ENCODE results near the gene GABRP.
"Not testable (repeated sequence)": the region's sequence is repeated elsewhere in the genome, so short reads cannot be mapped to it uniquely, and the experiment has no call there.

The GABRP gene

GRCh38 chr5:170754508-170754907 is 29.0 kb upstream of the GABRP start:
- not testable (repeated sequence) for DNase-seq (ENCODE audit: low read depth in 2 of 2, low spot score in 1 of 2)

GRCh38 chr5:170755679-170756456 is 27.7 kb upstream of the GABRP start:
- DNase-seq (ENCODE audit: low read depth in 2 of 2, low spot score in 1 of 2) = no peak

GRCh38 chr5:170756691-170757090 is 26.8 kb upstream of the GABRP start:
- no peak for DNase-seq (ENCODE audit: low read depth in 2 of 2, low spot score in 1 of 2)

GRCh38 chr5:170757182-170757601 is 26.3 kb upstream of the GABRP start:
- DNase-seq (ENCODE audit: low read depth in 2 of 2, low spot score in 1 of 2) = no peak

GRCh38 chr5:170757669-170758068 is 25.9 kb upstream of the GABRP start:
- no peak for DNase-seq (ENCODE audit: low read depth in 2 of 2, low spot score in 1 of 2)

DNA sequence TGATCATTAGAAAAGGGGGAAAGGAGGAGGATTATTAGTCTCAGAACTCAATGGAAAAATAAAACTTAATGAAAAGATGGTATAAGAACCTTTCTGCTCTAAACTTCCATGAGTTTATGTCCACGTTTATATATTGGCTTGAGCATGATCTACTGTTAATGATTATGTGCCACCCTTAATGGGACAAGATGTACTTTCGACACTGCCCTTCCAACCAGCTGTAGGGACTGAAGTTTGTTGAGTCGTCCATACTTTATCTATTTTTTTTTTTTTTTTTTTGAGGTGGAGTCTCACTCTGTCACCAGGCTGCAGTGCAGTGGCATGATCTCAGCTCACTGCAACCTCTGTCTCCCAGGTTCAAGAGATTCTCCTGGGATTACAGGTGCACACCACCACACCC is 25.0 kb upstream of the GABRP start:
- no peak for DNase-seq (ENCODE audit: low read depth in 2 of 2, low spot score in 1 of 2)

GRCh38 chr5:170760113-170760512 is 23.4 kb upstream of the GABRP start:
- no peak for DNase-seq (ENCODE audit: low read depth in 2 of 2, low spot score in 1 of 2)

- no peak for DNase-seq (ENCODE audit: low read depth in 2 of 2, low spot score in 1 of 2)
These were observed 22.3 kb upstream of the GABRP start for GRCh38 chr5:170761048-170761707.

DNA sequence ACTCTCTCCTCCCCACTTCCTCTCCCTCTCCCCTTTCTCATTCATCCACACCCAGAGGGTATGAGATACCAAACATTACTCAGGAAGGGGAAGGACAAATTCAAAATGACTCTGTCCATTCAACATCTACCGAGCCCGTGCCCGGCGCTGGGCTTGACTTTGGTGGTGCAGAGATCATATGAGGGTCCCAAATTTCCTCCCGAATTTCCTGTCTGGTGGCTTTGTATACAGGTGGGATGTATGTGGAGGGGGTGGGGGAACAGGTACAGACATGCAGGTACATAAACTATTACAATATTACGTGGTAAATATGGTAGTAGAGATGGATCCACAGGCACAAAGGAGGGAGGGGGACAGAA is 21.8 kb upstream of the GABRP start:
- DNase-seq (ENCODE audit: low read depth in 2 of 2, low spot score in 1 of 2) = no peak

GRCh38 chr5:170762298-170762697 is 21.2 kb upstream of the GABRP start:
- not testable (repeated sequence) for DNase-seq (ENCODE audit: low read depth in 2 of 2, low spot score in 1 of 2)

DNA sequence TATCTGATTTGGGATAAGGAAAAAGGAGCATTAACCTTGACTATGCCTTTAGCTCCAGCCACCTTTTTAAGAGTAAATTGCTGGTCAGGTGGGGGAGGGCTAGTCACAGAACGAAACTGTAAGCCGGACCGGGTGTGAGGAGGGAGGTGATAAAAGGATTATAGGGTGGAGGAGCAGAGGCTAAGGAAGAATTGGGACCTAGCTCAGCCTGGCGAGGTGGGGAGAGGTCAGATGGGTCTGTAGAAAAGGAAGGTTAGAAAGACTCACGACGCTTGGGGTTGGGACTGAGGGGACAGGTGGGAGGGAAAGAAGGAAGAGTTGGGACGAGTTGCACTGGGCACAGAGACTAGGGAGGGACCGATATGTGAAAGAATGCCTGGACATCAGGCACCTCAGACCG is 17.7 kb upstream of the GABRP start:
- not testable (repeated sequence) for DNase-seq (ENCODE audit: low read depth in 2 of 2, low spot score in 1 of 2)

GRCh38 chr5:170769246-170769645 is 14.3 kb upstream of the GABRP start:
- no peak for DNase-seq (ENCODE audit: low read depth in 2 of 2, low spot score in 1 of 2)

DNA sequence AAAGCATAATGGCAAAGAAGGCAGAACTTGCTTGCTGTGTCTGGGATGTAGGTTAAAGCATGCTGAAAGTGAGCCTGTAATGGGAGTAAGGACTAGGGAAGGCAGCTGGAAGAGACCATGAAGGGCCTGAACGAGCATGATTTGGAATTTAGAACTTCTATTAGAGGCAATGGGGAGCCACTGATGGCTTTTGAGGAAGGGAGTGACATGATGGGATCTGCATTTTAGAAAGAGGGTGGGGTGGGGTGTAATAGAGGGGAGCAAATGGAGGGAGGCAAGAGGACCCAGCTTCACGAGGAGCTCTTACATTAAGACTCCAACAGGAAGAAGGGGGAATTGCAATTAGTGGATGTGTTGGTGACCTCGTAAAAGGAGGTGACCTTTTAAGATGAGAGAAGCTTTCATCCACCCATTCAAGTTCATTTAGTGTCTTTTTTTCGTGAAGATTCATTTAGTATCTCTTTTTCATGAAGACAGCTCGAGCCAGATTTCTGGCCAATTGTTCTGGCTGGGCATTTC is 13.6 kb upstream of the GABRP start:
- no peak for DNase-seq (ENCODE audit: low read depth in 2 of 2, low spot score in 1 of 2)

DNA sequence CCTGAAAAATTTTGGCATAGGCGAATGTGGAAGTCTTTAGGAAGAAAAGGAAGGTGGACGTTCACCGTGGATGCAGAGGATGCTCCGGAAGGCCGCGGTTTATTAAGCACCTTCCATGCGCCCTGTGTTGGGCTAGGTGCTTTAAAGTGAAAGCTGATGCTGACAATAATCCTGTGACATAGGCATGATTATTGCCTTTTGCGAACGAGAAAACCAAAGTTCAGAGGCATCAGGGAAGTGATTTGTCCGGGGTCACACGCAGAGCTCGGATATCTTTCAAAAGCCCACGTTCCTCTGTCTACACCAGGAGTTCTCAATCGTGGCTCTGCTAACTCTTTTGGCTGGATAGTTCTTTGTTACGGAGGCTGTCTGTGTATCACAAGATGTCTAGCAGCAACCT is 12.0 kb upstream of the GABRP start:
- no peak for DNase-seq (ENCODE audit: low read depth in 2 of 2, low spot score in 1 of 2)

DNA sequence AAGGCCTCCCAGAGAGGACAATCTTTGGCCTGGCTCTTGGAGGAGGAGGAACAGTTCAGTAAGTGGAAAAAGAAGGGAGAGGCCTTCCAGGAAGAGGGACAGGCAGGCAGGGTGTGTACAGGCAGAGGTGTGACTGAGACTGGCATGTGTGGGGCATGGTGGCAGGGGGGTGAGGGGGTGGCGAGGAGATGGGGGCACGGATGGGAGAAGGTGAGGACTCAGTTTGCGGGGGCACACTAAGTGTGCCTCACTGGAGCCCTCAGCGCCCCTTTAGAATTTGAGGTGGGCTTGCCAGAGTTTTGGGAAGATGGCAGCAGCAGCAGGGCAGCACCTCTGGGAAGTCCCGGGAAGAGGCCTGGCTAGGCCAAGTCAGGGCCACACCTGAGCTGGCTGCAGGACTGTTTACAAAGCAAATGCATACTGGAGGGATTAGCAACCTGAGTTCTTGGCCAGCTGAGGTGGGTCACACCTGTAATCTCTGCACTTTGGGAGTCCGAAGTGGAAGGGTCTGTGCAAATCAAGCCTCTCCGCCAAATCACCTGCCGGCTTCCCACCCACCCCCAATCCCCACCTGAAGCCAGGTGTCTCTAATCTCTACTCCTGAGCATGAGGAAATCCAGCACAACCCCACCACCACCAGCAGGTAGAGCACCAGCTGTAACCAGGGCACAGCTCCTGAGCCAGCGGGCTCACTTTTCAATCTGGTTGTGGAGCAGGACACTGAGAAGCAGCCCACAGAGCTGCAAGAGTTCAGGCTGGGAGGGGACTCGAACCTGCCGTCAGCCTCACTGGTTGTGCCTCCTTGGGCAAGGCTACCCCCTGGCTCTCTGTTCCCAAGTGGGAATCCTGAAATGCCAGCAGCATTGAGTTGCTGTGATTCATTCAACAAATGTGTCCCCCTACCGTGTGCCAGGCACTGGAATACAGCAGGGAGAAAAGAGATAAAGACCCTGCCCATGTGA is 10.2 kb upstream of the GABRP start:
- DNase-seq (ENCODE audit: low read depth in 2 of 2, low spot score in 1 of 2) = no peak

DNA sequence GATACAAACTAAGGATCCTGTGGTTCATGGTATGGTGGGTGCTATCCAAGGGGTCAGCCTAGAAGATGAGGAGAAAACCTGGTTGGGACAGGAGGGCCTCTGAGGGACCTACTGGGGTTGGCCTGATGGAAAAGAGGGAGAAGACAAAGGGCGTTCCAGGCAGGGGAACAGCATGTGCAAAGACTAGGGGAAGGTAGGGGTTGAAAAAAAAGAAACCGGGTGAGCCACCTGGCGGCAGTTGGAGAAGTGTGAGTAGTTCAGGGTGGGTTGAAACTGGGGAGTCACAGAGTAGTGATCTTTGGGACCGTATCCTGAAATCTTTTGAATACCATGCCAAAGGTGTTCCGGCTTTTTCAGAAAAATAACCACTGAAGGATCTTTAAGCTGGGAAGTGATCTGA is 8.7 kb upstream of the GABRP start:
- no peak for DNase-seq (ENCODE audit: low read depth in 2 of 2, low spot score in 1 of 2)

GRCh38 chr5:170781946-170782345 is 1.6 kb upstream of the GABRP start:
- no peak for DNase-seq (ENCODE audit: low read depth in 2 of 2, low spot score in 1 of 2)

DNA sequence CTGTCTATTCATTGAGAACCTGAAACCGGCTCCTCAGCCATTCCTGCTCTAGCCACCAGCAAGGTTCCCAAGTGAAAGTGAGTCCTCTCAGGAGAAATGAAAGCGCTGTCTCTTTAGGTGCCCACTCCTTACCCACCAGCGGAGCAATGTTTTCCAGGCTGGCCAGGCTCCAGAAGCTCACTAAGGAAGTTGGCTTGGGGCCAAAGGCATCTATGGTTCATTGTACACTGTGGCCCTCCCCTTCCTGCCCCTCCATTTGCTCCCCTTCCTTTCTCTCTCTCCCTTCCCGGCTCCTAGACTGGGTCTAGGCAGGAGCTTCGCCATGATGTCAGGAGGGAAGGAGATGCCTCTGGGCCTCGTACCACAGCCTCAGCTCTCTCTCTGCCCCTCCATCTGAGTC is 1.1 kb upstream of the GABRP start:
- DNase-seq (ENCODE audit: low read depth in 2 of 2, low spot score in 1 of 2) = no peak

- DNase-seq (ENCODE audit: low read depth in 2 of 2, low spot score in 1 of 2) = no peak
These were observed 1.9 kb downstream of the GABRP start for GRCh38 chr5:170785416-170785815.

GRCh38 chr5:170787216-170787615 is 3.7 kb downstream of the GABRP start:
- DNase-seq (ENCODE audit: low read depth in 2 of 2, low spot score in 1 of 2) = no peak

DNA sequence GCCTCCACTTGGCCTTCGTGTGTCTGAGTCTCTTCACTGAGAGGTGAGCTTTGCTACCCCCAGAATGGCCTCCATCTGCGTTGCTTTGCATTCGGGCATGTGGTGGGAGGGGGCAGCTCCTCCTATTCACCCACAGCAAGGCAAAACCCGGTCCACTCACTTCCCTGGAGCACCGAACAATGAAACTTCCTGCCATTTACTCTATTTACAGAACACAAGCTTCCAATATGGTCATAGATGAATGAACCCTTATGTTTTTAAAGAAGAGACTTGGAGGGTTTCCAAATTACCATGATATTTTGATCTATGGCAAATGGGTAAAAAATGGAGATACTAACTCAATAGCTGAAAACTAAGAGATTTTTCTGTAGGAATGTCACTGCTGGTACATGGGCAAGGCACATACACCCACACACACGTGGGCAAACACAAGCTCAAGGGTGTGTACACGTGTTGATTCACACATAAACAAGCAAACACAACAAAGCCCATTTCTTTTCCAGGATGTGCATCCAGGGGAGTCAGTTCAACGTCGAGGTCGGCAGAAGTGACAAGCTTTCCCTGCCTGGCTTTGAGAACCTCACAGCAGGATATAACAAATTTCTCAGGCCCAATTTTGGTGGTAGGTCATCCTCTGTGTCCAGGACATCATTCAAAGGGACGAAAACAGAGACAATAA is 5.2 kb downstream of the GABRP start:
- DNase-seq (ENCODE audit: low read depth in 2 of 2, low spot score in 1 of 2) = no peak

All from stimulated activated CD8-positive, alpha-beta memory T cell treated with anti-CD3 and anti-CD28 coated beads, Interleukin-4, amount 100 ng/mL, for 1 hour (primary cell).